GM18909 (cell line): Measurements from ENCODE around the gene TMEM263.
"Not testable (repeated sequence)": the region's sequence is repeated elsewhere in the genome, so short reads cannot be mapped to it uniquely, and the experiment has no call there.

Experiments used
- ATAC-seq: cut with Tn5 transposase; IDR thresholded peaks from one replicate; pipeline ENCODE4 v1.9.1; 2021; ENCODE audit warnings: mild to moderate bottlenecking; ENCODE audit not compliant: unreplicated experiment, poor library complexity

The TMEM263 gene

DNA sequence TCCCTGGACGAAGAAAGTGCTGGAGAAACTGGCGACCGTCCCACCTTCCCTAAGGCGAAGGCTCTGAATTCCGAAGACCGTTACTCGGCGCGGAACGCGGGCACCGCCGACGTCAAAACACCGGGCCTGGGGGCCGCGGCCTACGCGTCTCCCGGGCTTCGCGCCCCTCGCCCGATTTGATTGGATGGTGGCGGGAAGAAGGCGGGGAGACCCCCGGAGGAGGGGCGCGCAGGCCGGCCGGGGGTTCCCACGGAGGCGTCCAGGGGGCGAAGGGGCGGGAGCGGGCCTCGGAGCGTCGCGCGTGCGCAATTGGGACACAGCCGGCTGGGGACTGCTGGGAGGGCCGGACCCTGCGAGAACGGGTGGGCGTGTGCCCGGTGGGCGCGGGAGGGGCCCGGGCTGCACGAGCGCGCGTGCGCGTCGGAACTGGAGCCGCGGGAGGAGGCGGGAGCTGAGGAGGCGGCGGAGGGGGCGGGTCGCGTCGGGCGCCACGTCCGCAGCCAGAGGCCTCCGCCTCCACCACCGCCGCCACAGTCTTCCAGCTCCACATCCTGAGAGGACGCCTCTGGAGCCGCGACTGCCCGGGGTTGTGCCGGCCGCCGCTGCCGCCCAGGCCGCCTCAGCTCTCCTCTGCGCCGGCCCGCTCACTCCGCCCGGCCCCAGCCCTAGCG, at the start of gene TMEM263:
TSS of gene TMEM263 (plus strand) at position 531 of the 671 bp plus-strand sequence. CDS start 11,210 bp downstream, outside the sequence.
- peak; percentile 76 for ATAC-seq

GRCh38 chr12:106906715-106907114, 49.0 kb upstream of the TMEM263 start:
- no peak for ATAC-seq

DNA sequence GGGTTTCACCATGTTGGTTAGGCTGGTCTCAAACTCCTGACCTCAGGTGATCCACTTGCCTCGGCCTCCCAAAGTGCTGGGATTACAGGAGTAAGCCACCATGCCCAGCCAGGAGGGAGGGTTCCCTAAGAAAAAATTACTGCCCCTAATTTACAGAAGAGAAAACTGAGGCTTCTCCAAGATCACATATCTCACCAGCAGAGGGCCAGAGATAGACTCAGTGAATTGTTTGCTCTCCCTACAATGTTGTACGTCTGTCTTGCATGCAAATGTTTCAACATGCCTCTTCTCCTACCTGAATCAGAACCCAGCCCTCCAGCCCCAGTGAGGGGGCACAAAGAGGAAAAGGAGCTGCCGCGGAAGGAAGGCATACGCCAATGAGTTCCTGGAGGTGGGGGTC, 48.3 kb upstream of the TMEM263 start:
- ATAC-seq: no peak

GRCh38 chr12:106907846-106908245, 47.9 kb upstream of the TMEM263 start:
- no peak for ATAC-seq

DNA sequence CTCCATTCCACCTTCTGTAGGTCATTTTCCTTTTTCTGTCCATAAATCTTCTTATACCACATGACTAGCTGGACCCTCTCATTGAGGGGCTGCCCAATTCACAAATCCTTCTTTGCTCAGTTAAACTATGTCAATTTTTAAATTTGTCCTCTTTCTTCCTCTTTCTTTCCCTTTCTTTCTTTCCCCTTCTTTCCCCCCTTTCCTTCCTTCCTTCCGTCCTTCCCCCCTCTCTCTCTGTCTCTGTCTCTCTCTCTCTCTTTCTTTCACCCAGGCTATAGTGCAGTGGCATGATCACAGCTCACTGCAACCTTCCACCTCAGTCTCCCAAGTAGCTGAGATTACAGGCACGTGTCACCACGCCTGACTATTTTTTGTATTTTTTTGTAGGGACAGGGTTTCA, 47.1 kb upstream of the TMEM263 start:
- ATAC-seq: no peak

DNA sequence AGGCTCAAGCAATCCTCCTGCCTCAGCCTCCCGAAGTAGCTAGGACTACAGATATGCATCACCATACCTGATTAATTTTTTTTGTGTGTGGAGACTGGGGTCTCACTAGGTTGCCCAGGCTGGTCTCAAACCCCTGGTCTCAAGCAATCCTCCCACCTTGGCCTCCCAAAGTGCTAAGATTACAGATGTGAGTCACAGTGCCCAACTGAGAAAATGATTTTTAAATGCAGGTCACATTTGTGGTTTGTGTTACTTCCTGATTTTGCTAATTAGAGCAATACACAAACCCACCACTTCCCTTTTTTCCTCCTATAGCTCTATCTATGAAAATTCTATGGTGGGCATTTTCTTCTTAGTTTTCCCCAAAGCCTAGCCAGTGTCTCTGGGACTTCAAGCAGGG, 45.5 kb upstream of the TMEM263 start:
- ATAC-seq: peak; percentile 66

DNA sequence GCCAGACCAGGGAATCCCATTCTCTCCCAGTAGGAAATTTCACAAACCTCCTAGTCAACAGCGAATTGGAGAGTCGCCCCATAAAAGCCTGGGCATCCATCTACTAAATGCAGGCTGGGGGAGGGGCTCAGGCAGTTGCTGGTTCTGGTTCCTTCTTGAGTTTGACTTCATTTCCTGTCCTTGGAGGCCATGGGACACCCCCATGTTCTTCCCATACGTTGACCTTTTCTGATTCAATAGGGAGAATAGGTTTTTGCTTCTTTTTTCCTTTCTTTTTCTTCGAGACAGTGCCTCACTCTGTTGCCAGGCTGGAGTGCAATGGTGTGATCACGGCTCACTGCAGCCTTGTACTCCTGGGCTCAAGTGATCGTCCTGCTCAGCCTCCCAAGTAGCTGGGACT, 44.1 kb upstream of the TMEM263 start:
- ATAC-seq: no peak

DNA sequence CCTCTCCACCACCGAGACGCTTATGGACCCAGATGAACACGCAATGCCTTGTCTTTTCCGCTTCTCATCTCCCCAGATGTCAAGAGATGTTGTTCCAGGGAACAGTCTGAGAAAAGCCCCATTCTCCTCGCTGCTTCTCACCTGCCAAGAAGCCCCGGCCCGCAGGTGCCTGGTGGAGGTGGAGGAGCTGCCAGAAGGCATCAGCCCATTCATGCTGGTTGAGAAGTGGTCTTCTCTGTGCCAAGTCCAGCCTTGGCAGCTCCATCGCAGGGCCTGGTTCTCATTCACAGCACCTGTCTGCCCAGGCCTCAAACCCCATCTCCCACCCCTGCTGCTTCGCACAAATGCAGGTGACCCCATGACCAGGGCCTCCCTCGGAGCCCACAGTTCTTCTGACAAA, 42.3 kb upstream of the TMEM263 start:
- no peak for ATAC-seq

- peak; percentile 72 for ATAC-seq
Measured at GRCh38 chr12:106914796-106915634, 40.7 kb upstream of the TMEM263 start.

GRCh38 chr12:106915635-106916026, 40.1 kb upstream of the TMEM263 start:
- no peak for ATAC-seq

GRCh38 chr12:106917503-106917902, 38.2 kb upstream of the TMEM263 start:
- no peak for ATAC-seq

DNA sequence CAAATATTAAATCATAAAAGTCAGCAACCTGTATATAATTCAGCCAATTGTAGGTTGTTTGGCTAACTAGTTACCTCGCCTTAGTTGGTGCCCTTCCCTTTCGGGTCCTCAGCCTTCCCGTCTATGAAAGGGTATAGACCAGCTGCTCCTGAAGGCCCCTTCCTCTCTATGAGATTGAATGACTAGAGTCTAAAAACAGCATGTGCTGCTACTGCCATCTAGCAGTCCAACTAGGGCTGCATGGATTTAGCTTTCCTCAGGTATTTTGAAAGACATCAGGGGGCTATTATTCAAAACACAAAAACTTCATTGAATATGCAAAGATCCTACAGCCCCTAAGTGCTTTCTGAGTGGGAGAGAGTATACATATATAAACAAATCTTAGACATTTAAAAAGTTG, 37.0 kb upstream of the TMEM263 start:
- no peak for ATAC-seq

GRCh38 chr12:106919910-106920544, 35.7 kb upstream of the TMEM263 start:
- no peak for ATAC-seq

GRCh38 chr12:106921976-106922375, 33.7 kb upstream of the TMEM263 start:
- ATAC-seq: not testable (repeated sequence)

DNA sequence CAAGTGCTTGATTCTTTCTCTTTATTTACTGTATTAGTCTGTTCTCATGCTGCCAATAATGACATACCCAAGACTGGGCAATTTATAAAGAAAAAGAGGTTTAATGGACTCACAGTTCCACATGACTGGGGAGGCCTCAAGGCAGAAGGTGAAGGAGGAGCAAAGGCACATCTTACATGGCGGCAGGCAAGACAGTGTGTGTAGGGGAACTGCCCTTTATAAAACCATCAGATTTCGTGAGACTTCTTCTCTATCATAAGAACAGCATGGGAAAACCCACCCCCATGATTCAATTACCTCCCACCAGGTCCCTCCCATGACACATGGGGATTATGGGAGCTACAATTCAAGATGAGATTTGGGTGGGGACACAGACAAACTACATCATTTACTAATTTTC, 32.1 kb upstream of the TMEM263 start:
- not testable (repeated sequence) for ATAC-seq

GRCh38 chr12:106924268-106924861, 31.3 kb upstream of the TMEM263 start:
- no peak for ATAC-seq

DNA sequence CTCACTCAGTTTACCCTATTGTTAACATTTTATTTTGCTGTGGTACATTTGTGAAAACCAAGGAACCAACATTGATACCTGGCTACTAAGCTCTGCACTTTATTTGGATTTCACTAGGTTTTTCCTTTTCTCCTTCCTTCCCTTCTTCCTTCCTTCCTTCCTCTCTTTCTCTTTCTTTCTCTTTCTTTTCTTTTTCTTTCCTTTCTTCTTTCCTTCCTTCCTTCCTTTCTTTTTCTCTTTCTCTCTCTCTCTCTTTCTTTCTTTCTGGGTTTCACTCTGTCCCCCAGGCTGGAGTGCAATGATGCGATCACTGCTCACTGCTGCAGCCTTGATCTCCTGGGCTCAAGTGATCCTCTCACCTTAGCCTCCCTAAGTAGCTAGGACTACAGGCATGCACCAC, 29.1 kb upstream of the TMEM263 start:
- no peak for ATAC-seq

- no peak for ATAC-seq
Measured at GRCh38 chr12:106934277-106934676, 21.4 kb upstream of the TMEM263 start.

- no peak for ATAC-seq
Measured at GRCh38 chr12:106941481-106942156, 14.1 kb upstream of the TMEM263 start.

DNA sequence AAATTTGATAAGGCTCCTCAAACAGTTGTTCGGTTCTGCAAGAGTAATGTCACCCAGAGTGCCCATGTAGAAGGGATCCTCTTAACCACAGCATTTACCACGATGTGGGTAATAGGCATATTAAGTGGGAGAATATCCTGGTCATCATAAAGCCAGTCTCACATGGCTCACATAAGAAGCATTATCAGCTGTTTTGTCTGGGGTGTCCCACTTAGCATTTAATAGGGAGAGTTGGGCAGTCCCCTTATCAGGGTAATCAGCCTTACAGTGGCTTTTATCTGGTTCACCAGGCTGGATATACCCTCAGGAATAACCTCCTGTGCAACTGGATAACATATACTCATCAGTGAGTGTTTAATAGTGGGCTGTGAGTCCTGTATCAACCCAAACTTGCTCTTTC, 12.9 kb upstream of the TMEM263 start:
- no peak for ATAC-seq
